Astrocyte of the hippocampus (primary cell): ENCODE results near the gene TBC1D24.

ENCODE experiments used
- DNase-seq: peaks from one replicate; pipeline ENCODE4 v3.0.0; 2011; ENCODE audit warnings: low read depth, low spot score

Gene TBC1D24

GRCh38 chr16:2498531-2499253, 23.8 kb downstream of the TBC1D24 start:
- DNase-seq: no peak

- DNase-seq: no peak
These were observed 24.5 kb downstream of the TBC1D24 start for GRCh38 chr16:2499454-2499853.

- no peak for DNase-seq
These were observed 25.0 kb downstream of the TBC1D24 start for GRCh38 chr16:2499890-2500429.

GRCh38 chr16:2500430-2500917, 25.5 kb downstream of the TBC1D24 start:
- no peak for DNase-seq

DNA sequence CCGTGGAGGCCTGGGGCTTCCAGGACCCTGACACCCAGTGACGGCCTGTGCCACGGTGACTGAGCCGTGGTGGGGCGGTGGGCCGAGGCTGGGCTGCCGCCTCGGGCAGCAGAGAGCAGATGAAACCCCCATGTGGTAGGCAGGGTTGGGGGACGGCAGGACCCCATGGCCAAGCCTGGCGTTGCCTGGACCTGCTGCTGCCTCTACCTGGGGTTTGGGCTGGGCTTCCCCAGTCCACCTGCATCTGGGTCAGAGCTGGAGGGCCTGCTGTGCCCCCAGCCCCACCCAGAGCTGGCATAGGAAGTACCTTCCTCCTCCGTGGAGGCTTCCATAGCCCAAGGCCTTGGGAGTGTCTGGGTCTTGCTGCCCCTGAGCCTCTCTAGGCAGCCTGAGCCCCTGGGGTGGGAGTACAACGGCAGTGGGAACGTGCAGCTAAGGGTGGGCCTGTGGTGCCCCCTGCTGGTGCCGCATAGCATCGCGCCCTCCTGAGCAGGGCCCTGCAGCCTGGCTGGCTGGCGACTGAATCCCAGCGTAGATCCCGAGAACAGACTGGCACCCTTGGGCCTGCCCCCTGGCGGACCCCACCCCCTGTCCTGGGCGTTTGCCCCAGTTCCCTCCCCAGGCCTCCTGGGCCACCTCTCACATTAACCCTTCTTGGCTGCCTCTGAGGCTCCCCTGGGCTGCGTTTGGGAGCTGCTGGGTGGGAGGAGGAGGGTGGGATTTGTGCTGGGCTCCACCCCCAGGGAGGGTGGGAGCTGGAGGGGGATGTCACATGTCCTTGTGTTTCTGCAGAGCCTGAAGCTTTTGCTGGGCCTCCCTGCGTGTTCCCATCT, 26.2 kb downstream of the TBC1D24 start:
- DNase-seq: peak; percentile 95

DNA sequence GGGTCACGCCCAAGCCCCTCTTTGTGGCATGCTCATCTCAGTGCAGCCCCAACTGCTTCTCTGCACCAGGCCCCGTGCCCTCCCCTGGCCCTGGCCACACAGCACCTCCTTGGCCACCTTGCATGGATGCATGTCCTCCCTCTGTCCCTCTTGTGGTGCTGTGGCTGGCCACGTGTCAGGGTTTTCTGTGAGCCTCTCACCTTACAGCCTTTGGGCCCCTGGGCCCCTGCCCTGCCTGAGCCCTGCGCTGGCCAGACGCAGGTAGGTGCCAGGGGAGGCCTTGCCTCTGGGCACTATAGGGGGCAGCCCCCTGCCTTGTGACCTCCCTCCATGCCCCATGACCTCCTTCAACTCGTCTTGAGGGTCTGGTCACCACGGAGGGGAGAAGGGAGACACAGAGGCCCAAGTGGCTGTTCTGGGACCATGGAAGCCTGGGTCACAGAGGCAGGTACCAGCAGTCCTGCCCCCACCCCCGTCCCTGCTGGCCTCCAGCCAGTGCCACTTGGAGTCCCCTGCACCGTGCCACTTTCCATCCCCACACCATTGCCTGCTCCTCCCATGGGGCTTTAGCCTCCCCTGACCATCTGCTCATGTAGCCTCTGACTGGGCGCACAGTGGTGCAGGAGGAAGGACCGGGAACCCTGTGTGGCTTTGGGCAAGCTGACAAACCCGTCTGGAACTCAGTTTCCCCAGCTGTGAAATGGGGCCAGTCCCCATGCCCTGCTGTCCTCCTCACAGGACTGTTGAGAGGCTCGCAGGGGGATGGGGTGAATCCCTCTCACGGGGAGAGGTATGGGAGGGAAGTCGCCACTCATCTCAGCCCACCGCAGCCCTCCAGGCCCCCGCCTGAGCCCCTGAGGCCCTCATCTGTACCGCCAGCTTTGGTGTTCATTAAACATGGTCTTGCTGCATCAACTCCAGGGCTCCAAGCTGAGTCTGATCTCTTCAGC, 27.3 kb downstream of the TBC1D24 start:
- DNase-seq: no peak

GRCh38 chr16:2505695-2506094, 30.8 kb downstream of the TBC1D24 start:
- no peak for DNase-seq

- no peak for DNase-seq
These were observed 32.2 kb downstream of the TBC1D24 start for GRCh38 chr16:2507052-2507659.

DNA sequence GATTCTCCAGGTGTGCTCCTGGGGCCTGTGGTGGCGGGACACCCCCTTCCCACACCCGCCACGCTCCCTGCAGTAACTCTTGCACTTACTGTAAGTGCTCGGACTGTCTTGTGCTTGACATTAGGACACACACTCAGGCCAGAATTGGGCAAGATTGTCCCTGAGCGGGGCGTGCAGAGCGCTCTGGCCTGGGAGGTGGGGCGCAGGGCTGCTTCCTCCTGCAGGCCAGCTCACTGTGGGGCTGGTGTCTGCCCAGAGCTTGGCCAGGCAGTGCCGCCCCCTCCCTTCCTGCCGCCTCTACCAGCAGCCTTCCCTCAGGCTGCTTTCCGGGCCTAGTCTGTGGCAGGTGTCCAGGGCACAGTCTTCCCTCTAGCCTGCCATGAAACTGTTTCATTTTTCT, 32.7 kb downstream of the TBC1D24 start:
- DNase-seq: no peak

DNA sequence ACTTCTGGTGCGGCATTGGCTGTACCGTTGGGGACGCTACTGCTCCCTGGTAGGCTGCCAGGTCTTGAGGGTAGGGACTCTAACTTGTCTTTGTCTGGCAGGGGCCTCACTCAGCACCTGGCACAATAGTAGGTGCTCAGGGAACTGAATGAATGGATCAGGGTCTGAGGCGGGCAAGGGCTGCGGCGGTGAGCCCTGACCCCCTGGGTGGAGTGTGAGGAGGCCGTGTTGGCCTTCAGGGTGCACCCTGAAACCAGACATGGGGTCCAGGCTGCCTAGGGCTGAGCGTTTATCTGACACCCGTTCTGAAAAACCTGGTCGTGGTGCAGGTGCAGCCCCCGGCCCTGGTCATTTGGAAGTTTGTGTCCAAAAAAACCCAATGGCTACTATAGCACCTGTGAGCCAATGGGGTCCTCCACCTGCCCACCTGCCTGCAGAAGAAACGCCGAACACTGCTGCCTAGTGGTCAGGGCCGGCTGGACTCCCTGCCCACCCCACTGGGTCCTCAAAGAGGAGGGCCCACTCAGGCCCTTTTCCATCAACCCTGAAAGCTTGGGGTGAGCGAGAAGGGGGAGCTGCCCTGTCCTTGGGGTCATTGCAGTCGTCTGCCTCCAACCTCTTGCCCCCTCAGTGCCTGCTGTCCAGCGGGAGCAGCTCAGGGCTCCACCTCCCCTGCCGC, 33.9 kb downstream of the TBC1D24 start:
- no peak for DNase-seq

DNA sequence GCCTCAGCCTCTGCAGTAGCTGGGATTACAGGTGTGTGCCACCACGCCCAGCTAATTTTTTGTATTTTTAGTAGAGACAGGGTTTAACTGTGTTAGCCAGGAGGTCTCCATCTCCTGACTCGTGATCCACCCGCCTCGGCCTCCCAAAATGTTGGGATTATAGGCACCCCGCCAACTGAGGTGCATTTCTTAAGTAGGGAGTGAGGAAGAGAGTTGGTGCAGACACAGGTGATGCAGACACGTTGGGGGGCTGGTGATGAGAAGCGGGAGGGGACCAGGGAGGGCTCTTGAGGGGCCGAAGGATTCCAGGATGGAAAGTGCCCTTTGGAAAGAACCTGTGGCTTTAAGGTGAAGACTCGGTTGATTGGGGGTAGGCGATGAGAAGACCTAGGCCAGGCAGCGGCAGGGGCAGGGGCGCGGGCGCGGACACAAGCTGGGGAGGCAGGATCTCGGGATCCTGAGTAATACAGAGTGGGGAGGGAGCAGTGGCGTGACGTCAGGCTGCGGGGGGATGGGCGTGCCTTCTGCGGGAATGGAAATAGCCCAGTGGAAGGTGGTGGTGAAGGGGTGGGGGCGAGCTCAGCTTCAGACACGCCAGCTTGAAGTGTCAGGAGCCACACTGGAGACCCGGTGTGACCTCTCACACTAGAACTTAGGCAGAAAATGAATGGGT, 36.3 kb downstream of the TBC1D24 start:
- DNase-seq: peak; percentile 74

DNA sequence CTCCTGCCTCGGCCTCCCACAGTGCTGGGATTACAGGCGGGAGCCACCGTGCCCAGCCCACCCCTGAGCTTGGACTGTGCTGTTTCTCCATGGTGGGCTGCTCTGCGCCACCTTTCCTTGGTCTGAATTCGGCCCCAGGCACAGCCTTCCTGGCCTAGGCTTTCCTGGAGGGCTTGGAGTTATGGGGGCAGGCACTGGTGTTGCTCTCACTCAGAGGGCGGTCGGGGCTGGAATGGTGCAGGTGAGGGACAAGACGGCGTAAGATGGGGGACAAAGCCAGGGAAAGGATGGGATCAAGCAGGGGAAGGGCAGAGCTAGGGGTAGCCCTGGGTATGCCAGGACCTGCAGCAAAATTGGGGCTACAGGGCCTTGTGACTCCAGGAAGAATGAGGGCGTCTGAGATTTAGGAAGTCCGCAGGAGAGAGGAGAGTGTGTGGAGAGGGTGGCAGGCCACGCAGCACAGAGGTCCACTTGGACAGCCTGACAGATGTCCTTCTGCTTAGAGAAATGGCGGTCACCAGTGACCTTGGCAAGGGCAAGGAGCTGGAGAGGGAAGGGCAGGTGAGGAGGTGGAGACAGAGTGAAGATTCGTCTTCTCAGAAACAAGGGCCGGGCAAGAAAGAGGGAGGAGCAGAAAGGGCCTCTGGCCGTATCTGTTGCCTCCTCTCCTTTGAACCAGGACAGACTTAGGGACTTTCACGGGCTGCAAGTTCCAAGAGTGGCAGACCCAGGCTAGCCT, 37.2 kb downstream of the TBC1D24 start:
- no peak for DNase-seq

- no peak for DNase-seq
These were observed 37.9 kb downstream of the TBC1D24 start for GRCh38 chr16:2512735-2513404.

DNA sequence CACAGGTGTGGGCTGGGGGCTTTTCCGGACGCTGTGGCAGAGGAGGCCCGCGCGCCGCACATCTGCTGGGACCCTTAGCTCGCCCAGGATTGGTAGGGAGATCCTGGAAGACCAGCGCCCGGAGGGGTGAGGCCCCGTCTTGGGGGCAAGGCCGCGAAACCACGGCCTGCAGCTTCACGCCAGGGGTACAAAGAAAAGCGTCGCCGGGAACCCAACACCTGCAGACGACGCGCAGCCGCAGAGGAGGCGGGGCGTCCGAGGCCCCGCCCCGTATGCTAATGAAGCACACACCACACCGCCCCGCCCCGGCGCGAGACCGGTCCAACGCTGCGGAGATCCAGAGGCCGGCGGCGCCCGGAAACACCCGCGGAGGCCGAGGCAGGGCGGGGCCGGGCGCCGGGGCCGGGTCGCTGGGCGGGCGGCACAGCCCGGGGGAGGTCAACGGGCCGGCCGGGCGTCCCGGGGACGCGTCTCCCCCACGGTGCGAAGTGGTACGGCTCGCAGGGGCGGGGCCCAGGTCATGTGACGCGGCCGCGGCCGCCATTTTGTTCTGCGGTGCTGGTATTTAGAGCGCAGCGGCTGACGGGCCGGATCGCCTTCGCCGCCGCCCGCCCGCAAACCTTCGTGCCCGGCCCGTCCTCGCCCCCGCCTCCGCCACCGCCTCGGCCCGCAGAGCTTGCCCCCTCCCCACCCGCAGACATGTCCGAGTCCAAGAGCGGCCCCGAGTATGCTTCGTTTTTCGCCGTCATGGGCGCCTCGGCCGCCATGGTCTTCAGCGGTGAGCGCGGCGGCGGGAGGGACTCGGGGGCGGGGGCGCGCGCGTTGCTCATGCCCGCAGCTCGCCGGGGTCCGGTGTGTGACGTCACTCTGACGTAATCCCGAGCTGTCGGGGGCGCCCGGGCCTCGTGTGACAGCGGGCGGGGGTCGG, 38.7 kb downstream of the TBC1D24 start, which contains the start of gene ATP6V0C:
TSS of gene ATP6V0C (plus strand) at position 548 of the 928 bp plus-strand sequence. CDS start at position 700, 152 bp downstream.
- peak; percentile 95 for DNase-seq

- DNase-seq: peak; percentile 38
These were observed 39.6 kb downstream of the TBC1D24 start for GRCh38 chr16:2514333-2515179.

GRCh38 chr16:2515180-2515851, 40.4 kb downstream of the TBC1D24 start:
- no peak for DNase-seq
